Measurements from ENCODE around the gene TTC33. TPM values are rescaled to one million over a fixed set of nuclear protein-coding genes. Genes with fewer than 3 reads are reported as not detected.

Gene TTC33
- total RNA-seq, 3 donors from 2014 or later (not counting 1 experiment from before 2014, with no cell fraction given), result 7.3 to 11.4 (median 10.0) TPM

GRCh38 chr5:40555886-40556285 is 199.9 kb downstream of the TTC33 start:
- WGBS (ENCODE audit: insufficient coverage), result 80% methylated on average over 1 of the region's 1 CpG
- H3K27me3 Mint-ChIP-seq (ENCODE audit: low read depth in 2 of 2), result peaks cover 0 to 3% of the 10 kb centered on the region in 2 donors
- H3K4me1 Mint-ChIP-seq, result peaks cover 0 to 4% of the 10 kb centered on the region in 2 donors
- no peaks in the 10 kb centered on the region for H3K36me3 Mint-ChIP-seq
- H3K4me3 ChIP-seq (ENCODE audit: low read length), result no peak overlapping the region
- TF ChIP-seq CTCF (IDR thresholded peaks at IDR 0.05), result no peak
- DNase-seq (no peak), ATAC-seq (no peak)
- H3K27ac ChIP-seq (ENCODE audit: low read length), result no peak overlapping the region
- intact Hi-C loops (cut with micrococcal nuclease), result no loop called here
- no peaks in the 10 kb centered on the region for H3K4me1 ChIP-seq (ENCODE audit: control insufficient read depth, insufficient read depth, low read length)
- H3K36me3 ChIP-seq (ENCODE audit: control insufficient read depth, insufficient read depth, low read length), result no peaks in the 10 kb centered on the region
- H3K4me3 Mint-ChIP-seq, result no peak overlapping the region
- no peaks in the 10 kb centered on the region for H3K9me3 Mint-ChIP-seq
- H3K27me3 ChIP-seq (ENCODE audit: control insufficient read depth, insufficient read depth, low read length), result no peaks in the 10 kb centered on the region
- H3K9me3 ChIP-seq (ENCODE audit: control insufficient read depth, insufficient read depth, low read length), result no peaks in the 10 kb centered on the region
- H3K27ac Mint-ChIP-seq, result no peak overlapping the region

DNA sequence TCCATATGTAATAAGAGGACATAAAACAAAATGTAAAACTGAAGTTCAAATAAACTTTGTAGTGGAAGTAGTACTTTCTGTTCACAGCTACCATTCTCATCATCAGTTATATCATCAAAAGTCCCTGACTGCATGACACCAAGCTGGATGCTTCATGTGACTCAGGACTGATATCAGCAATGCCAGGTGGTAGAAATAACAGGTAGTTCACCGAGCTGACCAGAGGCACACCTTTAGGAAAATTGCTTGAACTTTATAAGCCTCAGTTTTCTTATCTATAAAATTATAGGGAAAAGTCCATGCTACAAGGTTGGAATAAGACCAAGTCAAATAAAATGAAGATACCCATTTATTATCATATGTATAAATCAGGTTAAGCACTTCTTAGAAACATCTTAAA is 200.9 kb downstream of the TTC33 start:
- no peaks in the 10 kb centered on the region for H3K36me3 Mint-ChIP-seq
- H3K27ac Mint-ChIP-seq, result no peak overlapping the region
- H3K4me3 Mint-ChIP-seq, result no peak overlapping the region
- Histone ChIP-seq H3K27me3 (ENCODE audit: control insufficient read depth, insufficient read depth, low read length) (no peaks in the 10 kb centered on the region), H3K36me3 (ENCODE audit: control insufficient read depth, insufficient read depth, low read length) (no peaks in the 10 kb centered on the region), H3K27ac (ENCODE audit: low read length) (no peak overlapping the region), H3K4me1 (ENCODE audit: control insufficient read depth, insufficient read depth, low read length) (no peaks in the 10 kb centered on the region), H3K9me3 (ENCODE audit: control insufficient read depth, insufficient read depth, low read length) (no peaks in the 10 kb centered on the region), H3K4me3 (ENCODE audit: low read length) (no peak overlapping the region)
- intact Hi-C loops (cut with micrococcal nuclease), result no loop called here
- no CpG with 5 or more reads among the region's 1 CpG for WGBS (ENCODE audit: insufficient coverage)
- TF ChIP-seq CTCF (IDR thresholded peaks at IDR 0.05), result no peak
- no peaks in the 10 kb centered on the region for H3K9me3 Mint-ChIP-seq
- peaks cover 0 to 3% of the 10 kb centered on the region in 2 donors for H3K27me3 Mint-ChIP-seq (ENCODE audit: low read depth in 2 of 2)
- DNase-seq, result no peak
- no peak for ATAC-seq
- H3K4me1 Mint-ChIP-seq, result peaks cover 0 to 9% of the 10 kb centered on the region in 2 donors

GRCh38 chr5:40554054-40554453 is 201.7 kb downstream of the TTC33 start:
- 82% methylated on average over 1 of the region's 1 CpG for WGBS (ENCODE audit: insufficient coverage)
- no peak overlapping the region for H3K27ac Mint-ChIP-seq
- peaks cover 0 to 3% of the 10 kb centered on the region in 2 donors for H3K27me3 Mint-ChIP-seq (ENCODE audit: low read depth in 2 of 2)
- DNase-seq, result no peak
- peaks cover 0 to 9% of the 10 kb centered on the region in 2 donors for H3K4me1 Mint-ChIP-seq
- H3K9me3 Mint-ChIP-seq, result no peaks in the 10 kb centered on the region
- no peak for TF ChIP-seq CTCF (IDR thresholded peaks at IDR 0.05)
- Histone ChIP-seq H3K9me3 (ENCODE audit: control insufficient read depth, insufficient read depth, low read length) (no peaks in the 10 kb centered on the region), H3K36me3 (ENCODE audit: control insufficient read depth, insufficient read depth, low read length) (no peaks in the 10 kb centered on the region), H3K27me3 (ENCODE audit: control insufficient read depth, insufficient read depth, low read length) (no peaks in the 10 kb centered on the region), H3K27ac (ENCODE audit: low read length) (no peak overlapping the region), H3K4me3 (ENCODE audit: low read length) (no peak overlapping the region), H3K4me1 (ENCODE audit: control insufficient read depth, insufficient read depth, low read length) (no peaks in the 10 kb centered on the region)
- ATAC-seq, result no peak
- intact Hi-C loops (cut with micrococcal nuclease), result no loop called here
- H3K4me3 Mint-ChIP-seq, result no peak overlapping the region
- H3K36me3 Mint-ChIP-seq, result no peaks in the 10 kb centered on the region

- no peak for TF ChIP-seq CTCF (IDR thresholded peaks at IDR 0.05)
- intact Hi-C loops (cut with micrococcal nuclease), result no loop called here
Observed at GRCh38 chr5:40552981-40553380, 202.8 kb downstream of the TTC33 start.

More at GRCh38 chr5:40552981-40553380, 202.8 kb downstream of the TTC33 start:
- Histone ChIP-seq H3K27ac (ENCODE audit: low read length) (no peak overlapping the region), H3K4me1 (ENCODE audit: control insufficient read depth, insufficient read depth, low read length) (no peaks in the 10 kb centered on the region), H3K27me3 (ENCODE audit: control insufficient read depth, insufficient read depth, low read length) (no peaks in the 10 kb centered on the region), H3K36me3 (ENCODE audit: control insufficient read depth, insufficient read depth, low read length) (no peaks in the 10 kb centered on the region), H3K4me3 (ENCODE audit: low read length) (no peak overlapping the region), H3K9me3 (ENCODE audit: control insufficient read depth, insufficient read depth, low read length) (no peaks in the 10 kb centered on the region)
- WGBS (ENCODE audit: insufficient coverage), result 92% methylated on average over 3 of the region's 3 CpGs
- no peak overlapping the region for H3K4me3 Mint-ChIP-seq
- H3K4me1 Mint-ChIP-seq, result peaks cover 0 to 9% of the 10 kb centered on the region in 2 donors
- no peak overlapping the region for H3K27ac Mint-ChIP-seq
- H3K36me3 Mint-ChIP-seq, result no peaks in the 10 kb centered on the region
- H3K27me3 Mint-ChIP-seq (ENCODE audit: low read depth in 2 of 2), result peaks cover 0 to 3% of the 10 kb centered on the region in 2 donors
- H3K9me3 Mint-ChIP-seq, result no peaks in the 10 kb centered on the region
- no peak for DNase-seq
- no peak for ATAC-seq
